Inflammatory macrophage (primary cell): ENCODE measurements around the gene C19orf12.

ENCODE experiments used
- DNase-seq, 2 donors: peaks; one replicate each; pipeline ENCODE4 v3.0.0-alpha.2; 2020 to 2022

C19orf12 gene

GRCh38 chr19:29662278-29662603 lies 52.8 kb downstream of the C19orf12 start:
- no peak for DNase-seq

- no peak for DNase-seq
Measured at GRCh38 chr19:29660835-29661234, 54.2 kb downstream of the C19orf12 start.

- DNase-seq = no peak
Measured at GRCh38 chr19:29658221-29658991, 56.7 kb downstream of the C19orf12 start.

- no peak for DNase-seq
Measured at GRCh38 chr19:29655648-29656335, 59.3 kb downstream of the C19orf12 start.

DNA sequence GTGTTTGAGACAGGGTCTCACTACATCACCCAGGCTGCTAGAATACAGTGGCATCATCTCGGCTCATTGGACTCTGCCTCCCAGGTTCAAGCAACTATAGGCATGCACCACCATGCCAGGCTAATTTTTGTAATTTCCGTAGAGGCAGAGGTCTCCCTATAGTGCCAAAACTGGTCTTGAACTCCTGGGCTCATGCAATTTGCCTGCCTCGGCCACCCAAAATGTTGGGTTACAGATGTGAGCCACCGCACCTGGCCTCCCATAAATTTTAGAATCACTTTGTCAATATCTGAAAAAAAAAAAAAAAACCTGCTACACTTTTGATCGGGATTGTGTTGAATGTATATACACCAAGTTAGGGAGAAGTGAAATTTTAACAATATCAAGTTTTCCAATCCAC lies 61.7 kb downstream of the C19orf12 start:
- DNase-seq = no peak

DNA sequence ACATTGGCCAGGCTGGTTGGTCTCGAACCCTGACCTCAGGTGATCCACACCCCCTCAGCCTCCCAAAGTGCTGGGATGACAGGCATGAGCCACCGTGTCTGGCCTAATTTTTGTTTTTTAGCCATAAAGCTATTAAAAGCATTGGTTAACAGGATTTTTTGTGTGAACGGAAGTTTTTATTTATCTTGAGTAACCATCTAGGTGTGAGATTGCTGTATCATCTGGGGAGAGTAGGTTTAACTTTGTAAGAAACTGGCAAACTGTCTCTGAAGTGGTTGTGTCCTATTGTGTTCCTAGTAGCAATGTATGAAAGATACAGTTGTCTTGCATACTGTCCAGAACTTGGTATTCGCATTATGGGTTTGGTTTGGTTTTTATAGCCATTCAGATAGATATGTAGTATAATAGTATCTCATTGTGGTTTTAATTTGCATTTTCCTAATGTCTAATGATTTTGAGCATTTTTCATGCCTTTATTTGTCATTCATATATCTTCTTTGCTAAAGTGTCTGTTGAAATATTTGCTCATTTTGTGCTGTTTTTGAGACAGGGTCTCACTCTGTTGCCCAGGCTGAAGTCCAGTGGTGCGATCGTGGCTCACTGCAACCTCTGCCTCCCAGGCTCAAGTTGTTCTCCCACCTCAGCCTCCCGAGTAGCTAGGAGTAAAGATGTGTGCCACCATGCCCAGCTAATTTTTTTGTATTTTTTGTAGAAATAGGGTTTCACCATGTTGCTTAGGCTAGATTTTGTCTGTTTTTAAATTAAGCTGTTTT lies 63.3 kb downstream of the C19orf12 start:
- no peak for DNase-seq

- DNase-seq = no peak
Measured at GRCh38 chr19:29650772-29651387, 64.2 kb downstream of the C19orf12 start.
